HT-29 (cell line): ENCODE results near the gene PAPPA. TPM values are rescaled to one million over a fixed set of nuclear protein-coding genes. Genes with fewer than 3 reads are reported as not detected.

Source experiments
- DNase-seq: peaks from one replicate; pipeline ENCODE4 v3.0.0-alpha.2; 2015; ENCODE audit warnings: low spot score
- total RNA-seq: library from RNA; depleted of rRNA; stranded (reverse); fragments of >200 nt; shearing (Covaris generic); gene quantifications from 2 replicates; pipeline ENCODE4 v1.2.3, GENCODE V29; 2014; rRNA removed

PAPPA gene, protein sequence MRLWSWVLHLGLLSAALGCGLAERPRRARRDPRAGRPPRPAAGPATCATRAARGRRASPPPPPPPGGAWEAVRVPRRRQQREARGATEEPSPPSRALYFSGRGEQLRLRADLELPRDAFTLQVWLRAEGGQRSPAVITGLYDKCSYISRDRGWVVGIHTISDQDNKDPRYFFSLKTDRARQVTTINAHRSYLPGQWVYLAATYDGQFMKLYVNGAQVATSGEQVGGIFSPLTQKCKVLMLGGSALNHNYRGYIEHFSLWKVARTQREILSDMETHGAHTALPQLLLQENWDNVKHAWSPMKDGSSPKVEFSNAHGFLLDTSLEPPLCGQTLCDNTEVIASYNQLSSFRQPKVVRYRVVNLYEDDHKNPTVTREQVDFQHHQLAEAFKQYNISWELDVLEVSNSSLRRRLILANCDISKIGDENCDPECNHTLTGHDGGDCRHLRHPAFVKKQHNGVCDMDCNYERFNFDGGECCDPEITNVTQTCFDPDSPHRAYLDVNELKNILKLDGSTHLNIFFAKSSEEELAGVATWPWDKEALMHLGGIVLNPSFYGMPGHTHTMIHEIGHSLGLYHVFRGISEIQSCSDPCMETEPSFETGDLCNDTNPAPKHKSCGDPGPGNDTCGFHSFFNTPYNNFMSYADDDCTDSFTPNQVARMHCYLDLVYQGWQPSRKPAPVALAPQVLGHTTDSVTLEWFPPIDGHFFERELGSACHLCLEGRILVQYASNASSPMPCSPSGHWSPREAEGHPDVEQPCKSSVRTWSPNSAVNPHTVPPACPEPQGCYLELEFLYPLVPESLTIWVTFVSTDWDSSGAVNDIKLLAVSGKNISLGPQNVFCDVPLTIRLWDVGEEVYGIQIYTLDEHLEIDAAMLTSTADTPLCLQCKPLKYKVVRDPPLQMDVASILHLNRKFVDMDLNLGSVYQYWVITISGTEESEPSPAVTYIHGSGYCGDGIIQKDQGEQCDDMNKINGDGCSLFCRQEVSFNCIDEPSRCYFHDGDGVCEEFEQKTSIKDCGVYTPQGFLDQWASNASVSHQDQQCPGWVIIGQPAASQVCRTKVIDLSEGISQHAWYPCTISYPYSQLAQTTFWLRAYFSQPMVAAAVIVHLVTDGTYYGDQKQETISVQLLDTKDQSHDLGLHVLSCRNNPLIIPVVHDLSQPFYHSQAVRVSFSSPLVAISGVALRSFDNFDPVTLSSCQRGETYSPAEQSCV (N-terminal part only)
- total RNA-seq, result not detected in 2 replicates

DNA sequence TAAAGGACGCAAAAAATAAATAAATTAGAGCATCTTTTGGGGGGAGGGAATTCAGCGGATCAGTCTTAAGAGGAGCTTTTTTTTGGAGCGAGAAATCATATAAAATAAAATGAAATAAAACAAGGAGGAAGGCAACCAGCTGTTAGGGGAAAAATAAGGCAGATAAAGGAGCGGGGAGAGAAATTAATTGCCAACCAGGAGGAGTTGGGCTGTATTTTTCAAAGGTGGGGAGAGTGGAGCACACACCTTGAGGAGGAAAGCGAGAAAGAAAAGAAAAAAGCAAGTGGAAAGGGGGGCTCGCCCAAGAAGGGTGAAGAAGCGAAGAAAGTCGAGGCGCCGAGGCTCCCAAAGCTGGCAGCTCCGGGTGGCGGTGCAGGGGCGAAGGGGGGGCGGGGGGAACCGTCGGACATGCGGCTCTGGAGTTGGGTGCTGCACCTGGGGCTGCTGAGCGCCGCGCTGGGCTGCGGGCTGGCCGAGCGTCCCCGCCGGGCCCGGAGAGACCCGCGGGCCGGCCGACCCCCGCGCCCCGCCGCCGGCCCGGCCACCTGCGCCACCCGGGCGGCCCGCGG, at the start of gene PAPPA:
TSS of gene PAPPA (plus strand) at position 27 of the 569 bp plus-strand sequence. CDS start at position 409, 382 bp downstream.
- DNase-seq, result no peak

DNA sequence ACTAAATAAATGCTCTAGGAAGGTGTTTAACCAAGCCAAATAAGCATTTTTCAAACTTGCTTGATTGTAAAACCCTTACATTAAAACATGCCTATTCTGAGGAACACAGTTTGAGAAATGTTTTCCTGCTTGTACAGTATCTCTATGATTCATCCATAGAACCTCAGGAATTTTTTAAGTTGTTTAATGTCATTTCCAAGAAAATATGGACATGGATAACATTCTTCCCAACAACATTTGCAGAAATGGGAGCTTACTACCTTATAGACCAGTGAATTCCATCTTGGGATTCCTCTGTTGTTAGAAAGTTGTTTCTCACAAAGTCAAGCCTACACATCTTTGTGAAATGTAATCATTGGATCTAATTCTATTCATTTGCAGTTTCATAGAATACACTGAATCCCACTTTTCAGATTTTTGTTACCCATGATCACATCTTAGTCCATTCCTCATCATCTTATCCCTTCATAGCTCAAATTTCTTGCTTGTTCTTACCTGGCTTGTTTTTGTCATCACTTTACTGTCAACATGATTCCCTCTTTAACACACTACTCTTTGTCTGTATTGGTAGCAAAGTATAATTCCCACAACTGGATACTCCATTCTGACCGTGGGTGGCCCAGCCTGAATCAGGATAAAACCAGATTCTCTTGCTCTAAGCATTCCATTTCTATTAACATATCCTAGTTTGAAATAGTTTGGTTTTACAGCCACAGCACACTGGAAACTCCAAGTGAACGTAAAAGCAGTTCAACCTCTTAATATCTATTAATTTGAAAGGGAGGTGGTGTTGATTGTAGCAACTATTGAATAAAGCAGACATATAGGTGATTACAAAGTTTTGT, 49.4 kb upstream of the PAPPA start:
- no peak for DNase-seq

DNA sequence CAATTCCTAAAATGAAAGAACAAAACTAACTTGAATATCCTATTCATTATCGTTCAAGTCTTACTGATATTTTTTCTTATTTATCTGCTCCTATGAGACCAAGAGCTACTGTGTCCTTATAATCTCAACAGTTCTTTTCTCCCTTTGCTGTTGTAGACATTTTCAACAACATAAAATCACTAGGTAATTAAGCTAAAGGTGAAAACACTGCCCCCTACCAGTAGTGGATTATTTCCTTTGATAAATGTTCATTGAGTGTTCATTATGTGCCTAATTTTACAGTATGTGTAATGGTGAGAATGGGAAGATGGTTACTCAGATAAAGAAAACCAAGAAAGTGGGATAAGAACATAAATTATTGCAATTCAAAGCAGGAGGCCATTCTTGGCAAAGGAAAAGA, 41.4 kb upstream of the PAPPA start:
- peak; percentile 52 for DNase-seq

DNA sequence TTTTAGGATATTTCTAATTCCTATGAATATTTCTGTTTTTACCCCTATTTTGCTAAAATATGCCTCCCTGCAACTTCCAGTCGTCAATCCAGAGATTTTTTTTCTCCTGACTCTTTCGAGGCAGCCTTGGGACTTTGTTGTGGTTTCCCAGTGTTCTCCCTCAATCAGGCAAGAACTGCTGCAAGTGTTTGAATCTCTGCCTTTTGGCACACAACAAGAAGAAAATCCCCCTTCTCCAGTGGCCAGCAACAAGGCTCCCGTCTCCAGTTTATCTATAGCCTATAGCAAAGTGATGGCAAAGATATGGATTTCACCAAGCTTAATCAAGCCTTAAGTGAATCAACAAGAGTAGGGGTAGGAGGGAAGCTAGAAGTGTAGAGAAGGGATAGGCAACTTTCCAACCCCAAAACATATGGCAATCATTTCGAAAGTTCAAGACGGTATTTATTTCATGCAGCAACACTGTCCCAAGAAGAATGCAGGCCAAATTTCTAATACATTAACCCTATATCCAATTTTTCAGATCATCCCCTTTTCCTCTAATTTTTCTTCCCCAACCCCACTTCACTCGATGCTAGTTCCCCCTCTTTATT, 37.7 kb upstream of the PAPPA start:
- no peak for DNase-seq

DNA sequence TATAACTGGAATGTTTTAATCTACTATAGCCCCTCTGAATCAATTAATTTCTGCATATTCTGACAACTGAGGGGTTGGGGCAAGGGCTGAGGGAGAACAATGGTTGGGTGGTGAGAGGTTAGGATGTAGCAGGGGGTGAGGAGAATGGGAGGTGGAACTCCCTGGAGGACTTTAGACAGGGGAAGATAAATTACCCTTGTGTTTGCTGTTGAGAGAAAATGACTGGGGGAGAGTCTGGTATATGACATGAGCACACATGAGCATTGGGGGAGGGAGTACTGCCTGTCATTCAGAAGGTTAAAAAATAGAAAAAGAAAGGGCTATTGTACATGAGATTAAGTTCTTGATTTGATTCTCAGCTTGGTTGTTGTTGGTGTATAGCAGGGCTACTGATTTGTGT, 37.2 kb upstream of the PAPPA start:
- no peak for DNase-seq

DNA sequence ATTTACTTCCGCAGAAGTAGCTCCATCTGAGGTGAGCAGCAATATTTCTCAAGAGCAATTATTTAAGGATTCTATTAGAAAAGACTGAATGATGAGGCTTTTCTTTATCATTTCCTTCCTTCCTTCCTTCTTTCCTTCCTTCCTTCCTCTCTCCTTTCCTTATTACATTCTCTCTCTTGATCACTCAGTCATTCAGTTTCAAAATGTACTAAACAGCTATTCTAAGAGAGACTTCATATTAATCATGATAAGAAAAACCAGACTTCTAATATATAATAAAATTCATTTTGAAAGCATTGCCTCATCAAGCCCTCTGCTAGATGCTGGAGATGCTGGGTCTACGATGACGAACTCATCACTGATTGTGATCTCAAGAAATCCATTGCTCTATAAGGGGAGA, 30.4 kb upstream of the PAPPA start:
- no peak for DNase-seq

DNA sequence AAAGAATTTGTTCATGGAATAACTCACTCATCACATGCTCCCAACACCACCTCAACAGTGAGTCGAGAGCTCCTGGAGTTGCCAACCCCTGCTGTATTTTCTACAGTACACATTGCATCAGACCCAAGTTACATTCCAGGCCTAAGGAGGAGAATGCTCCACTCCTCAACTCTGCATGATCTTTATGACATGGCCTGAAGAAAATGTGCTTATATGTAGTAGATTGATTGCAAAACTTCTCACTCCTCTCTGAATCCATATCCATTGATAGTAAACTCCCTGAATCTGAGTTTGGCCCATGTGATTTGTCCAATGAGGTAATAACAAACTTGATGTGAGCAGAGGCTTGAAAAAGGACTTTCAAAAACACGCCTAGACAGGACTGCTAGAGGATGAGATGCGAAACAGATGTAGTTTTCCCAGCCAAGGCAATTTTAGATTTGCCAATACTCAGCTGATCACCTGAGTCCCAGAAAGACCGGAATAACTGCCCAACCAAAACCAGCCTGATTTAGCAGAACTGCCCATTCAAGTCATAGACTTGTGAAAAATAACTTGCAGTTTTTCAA, 29.0 kb upstream of the PAPPA start:
- DNase-seq, result no peak

DNA sequence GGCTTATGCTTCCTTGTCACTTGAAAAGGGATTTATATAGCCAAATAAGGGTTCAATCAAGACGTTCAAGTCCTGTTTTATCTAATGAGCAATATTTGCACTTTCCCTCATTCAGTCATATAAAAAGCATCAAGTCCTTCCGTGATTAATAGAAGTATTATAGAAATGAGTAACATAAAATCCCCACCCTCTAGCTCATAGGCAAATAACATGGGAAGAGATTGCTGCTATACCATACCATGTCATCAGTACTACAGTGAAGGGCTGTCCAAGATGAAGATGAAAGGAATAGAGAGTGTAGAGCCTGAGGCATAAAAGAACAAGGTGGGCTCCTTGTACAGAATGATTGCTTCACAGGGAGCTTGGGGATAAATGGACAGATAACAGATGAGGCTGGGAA, 20.4 kb upstream of the PAPPA start:
- no peak for DNase-seq

DNA sequence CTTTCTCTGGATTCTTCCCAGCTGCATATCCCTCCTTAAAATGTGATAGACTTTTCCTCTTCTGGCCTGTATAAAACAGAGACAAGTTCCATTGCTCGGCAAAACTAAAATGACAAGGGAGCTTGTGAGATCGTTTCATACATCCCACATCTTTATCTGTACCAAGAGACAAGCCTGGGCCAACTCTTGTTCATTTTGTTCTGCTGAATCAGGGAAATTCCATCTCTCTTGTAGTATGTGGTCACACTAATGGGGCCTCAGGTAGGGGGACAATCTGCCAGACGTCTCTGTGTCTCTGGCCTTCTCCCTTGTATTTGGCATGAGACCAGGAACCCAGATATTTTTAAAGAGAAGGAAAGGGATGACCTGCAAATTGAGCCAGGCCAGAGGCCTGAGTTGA, 18.6 kb upstream of the PAPPA start:
- no peak for DNase-seq

DNA sequence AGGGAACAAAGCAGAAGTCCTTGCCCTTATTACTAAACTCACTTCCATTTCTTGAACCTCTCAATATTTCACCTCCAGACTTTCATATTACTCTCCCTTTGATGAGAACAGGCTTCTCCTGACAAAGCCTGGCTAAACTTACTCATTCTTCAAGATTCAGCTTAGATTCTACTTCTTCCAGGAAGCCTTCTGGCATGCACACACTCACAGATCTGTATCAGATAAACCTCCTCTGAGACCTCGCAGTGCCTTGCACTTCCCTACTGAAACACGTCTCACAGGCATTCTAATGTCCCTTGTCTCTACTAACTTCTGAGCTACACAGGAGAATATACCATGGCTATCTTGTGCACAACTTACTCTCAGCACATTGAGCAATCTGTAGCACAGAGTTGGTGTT, 16.6 kb upstream of the PAPPA start:
- DNase-seq, result no peak

DNA sequence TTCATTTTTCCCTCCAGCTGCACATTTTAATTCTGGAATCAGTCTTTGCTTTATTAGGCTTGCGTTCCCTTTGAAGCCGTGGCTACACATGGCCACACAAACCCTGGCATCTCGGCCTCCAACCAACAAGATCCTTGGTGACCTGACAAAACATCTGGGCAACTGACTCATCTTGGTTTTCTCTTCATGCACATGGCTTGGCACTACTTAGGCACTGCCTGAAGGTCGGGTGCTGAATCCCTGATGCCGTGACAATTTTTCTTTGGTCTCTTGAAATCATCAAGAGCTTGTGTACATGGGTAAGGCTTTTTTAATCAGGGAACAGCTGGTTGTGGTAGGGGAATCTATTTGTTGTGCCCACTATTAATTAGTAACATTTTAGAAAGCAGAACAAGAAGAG, 16.0 kb upstream of the PAPPA start:
- DNase-seq, result no peak

DNA sequence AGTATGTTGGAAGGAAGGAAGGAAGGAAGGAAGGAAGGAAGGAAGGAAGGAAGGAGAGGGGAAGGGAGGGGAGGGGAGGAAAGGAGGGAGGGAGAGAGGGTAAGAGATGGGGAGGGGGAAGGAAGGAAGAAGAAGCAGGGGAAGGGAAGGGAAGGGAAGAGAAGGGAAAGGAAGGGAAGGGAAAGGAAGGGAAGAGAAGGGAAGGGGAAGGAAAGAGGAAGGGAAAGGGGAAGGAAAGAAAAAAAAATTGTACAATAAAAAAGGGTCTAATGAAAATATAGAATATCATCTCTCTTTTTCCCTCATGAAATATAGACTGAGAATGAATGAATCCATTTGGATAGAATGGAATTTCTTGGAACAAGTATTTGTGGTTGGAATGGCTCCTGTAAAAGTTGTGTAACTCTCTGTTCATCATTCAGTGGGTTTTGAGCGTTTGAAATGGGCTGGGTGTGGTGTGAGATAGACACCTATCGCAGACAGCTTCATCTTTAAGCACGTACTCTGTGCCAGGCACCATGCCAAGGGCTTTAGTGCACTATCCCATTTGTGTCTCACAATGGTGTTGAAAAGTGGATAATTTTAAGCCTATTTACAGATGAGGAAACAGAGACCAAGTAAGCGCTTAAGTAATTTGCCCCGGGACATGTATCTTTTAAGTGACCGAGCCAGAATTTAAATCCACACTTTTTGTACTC, 11.6 kb upstream of the PAPPA start:
- DNase-seq, result no peak

DNA sequence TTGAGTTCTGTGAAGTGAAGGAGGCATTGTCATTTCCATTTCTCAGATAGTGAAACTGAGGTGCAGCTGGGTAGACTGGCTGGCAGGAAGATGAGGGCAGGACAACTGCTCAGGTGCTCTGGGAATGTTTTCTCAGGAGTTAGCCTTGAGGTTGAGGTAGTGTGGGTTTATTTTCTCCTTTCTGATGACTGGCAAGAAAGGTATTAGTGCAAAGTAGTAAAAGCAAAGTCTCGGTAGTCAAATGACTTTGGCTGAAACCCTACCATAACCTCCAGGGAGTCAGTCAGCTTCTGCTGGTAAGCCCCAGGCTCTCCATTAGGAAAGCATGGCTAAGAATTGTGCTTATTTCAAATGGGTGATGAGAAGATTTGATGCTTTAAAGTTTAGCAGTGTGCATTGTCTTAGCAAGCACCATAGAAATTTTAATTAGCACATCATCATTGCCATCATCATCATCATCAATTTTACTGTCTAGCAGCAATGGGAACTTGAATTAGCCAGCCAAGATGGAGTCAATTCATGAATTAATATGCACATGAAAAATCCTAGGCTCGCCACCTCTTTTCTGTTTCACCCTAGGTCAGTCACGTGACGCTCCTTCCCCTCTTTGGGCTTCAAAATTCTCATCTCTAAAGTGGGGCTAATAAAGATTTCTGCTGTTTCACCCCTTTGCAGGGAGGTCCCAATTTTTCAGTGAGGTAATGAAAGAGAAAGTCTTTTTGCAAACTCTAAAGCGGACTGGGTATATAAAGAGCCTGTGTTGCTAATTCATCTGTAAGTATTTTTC, 10.7 kb upstream of the PAPPA start:
- DNase-seq, result no peak

DNA sequence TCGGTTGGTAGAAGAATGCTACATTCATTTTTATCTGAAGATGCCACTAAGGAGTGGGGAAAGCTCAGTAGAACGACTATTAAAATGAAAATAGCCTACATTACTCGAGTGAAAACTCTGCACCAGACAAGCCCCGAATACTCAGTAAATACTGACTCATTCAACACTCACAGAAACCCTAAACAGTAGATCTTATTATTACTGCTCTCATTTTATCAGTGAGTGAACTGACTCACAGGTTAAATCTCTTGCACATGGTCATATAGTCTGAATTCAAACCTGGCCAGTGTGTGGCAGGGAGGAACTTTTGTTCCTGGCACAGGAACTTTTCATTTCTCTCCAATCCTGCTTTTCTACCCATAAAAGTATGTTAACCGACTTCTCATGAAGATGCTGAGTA, 9.6 kb upstream of the PAPPA start:
- DNase-seq, result no peak

DNA sequence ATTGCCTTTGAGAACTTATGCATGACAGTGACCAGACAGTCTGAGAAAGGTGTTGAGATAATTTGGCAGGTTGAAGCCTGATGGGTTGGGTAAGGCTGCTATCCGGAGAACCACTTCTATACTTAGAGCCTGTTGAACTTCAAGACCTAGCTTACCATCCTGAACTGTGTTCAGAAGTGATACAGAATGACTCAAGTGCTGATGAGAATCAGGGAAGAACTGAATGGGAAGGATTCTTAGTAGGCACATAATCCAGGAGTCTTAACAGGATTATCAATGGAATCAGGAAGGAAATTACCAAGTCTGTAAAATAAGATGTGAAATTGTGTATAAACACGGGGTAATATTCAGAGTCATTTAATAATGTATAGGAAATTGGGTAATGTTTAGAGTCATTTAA, 9.0 kb upstream of the PAPPA start:
- DNase-seq, result no peak

DNA sequence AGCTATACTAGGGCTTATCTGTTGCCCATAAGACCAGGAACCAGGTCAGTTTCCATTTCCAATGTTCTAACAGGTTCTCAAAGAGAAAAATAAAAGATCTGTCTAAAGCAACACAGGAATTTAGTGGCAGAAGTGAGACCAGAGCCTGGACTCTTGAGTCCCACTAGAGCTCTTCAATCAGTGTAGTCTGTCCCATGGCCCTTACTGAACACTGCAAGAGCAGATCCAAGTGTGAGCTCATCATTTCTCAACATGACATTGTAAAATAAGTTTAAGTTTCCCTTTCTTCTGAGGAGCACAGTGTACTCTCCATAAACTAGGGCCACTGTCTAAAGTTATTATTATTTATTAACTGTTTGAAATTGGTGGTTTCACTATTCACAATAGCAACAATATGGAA, 8.6 kb upstream of the PAPPA start:
- DNase-seq, result no peak

DNA sequence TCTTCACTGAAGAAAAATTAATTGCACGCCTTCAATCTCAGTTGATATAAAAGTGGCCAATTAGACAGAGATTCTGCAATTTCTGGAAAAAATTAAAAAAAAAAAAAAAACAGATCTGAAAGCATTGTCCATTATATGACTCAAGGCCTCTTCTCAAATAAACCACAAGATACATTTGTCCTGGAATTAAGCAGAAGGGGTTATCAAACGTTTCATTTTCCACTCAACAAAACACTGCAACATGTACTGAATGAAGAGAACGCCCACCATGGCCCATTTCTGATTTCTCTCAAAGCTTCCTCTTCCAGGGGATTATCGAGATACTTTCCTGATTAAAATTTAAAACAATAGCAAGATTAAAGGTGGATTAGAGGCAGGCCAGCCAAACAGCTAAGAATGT, 5.8 kb upstream of the PAPPA start:
- DNase-seq, result no peak

DNA sequence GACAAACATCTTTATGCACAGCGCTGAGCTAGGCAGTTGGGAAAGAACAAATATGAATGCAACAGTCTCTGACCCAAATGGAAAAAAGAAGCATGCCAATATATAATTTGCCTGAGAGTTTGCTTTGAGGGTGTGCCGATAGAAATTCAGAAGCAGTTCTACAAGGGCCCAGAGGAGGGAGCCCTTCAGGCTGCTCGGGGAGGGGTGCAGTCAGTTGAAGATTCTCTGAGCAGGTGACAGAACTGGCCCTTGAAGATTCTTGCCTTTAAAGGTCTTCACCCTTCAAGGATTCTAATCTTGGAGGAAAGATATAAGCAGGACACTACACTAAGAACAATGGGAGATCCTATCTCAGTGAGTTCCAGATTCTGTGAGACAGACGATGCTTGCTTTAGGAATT, 3.7 kb upstream of the PAPPA start:
- peak; percentile 50 for DNase-seq

DNA sequence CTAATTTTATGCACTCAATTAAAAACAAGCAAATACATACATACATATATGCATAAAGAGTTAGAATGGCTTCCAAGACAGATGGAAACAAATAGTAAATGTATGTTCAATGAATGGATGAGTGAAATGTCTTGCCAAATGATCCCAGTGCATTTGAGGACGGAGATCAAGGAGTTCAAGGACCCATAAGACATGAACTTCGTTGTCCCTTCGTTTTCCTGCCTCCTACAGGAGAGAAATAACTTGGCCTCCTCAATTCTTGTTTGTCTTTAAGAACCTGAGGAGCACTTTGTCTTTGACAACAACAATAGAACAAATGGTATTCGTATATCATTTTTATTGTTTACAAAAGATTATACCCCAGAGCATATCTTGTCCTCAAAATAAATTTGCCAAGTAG, 2.4 kb upstream of the PAPPA start:
- DNase-seq, result no peak
